AG04450 (cell line): ENCODE data around the gene KANSL1. TPM values are rescaled to one million over a fixed set of nuclear protein-coding genes. Genes with fewer than 3 reads are reported as not detected.

Experiments
- CTCF ChIA-PET: fragments of 300-600, 350-600 bp; formaldehyde crosslinking; extraction: SDS; loops from one replicate; lab custom pipeline; 2022; ENCODE audit warnings: antibody characterized with exemption, inconsistent platforms; lab: Charles Lee
- POLR2A ChIA-PET: fragments of 350-600 bp; formaldehyde crosslinking; extraction: SDS; loops from one replicate; lab custom pipeline; 2021; ENCODE audit warnings: antibody characterized with exemption, inconsistent platforms; lab: Yijun Ruan, JAX
- DNase-seq: peaks from one replicate; pipeline ENCODE4 v3.0.0-alpha.2; 2011; ENCODE audit warnings: low read depth, low spot score
- H3K27ac ChIP-seq: one replicate; pipeline ENCODE4 v1.5.1; 2012; ENCODE audit warnings: low read depth, low read length, control low read depth
- H3K27me3 ChIP-seq: one replicate; pipeline ENCODE4 v1.6.0; 2012; ENCODE audit warnings: low read length; ENCODE audit not compliant: control insufficient read depth, insufficient read depth
- H3K4me3 ChIP-seq: 2 replicates; pipeline ENCODE4 v1.5.1; 2011; ENCODE audit warnings: mild to moderate bottlenecking, low read depth, low read length, control low read depth
- H3K9me3 ChIP-seq: 2 replicates; pipeline ENCODE4 v1.5.1; 2012; ENCODE audit warnings: low read length; ENCODE audit not compliant: control insufficient read depth, insufficient read depth
- polyA plus RNA-seq: library from polyadenylated mRNA; depleted of rRNA; stranded (reverse); fragments of >200 nt; gene quantifications from 2 replicates; pipeline ENCODE4 v1.2.3, GENCODE V29; 2011
- TF ChIP-seq, protein P1 (sequence below): IDR thresholded peaks from 2 replicates; pipeline ENCODE4 v1.5.1; 2011; ENCODE audit warnings: low read depth, low read length, control low read depth, inconsistent platforms

Gene KANSL1
- polyA plus RNA-seq, 1 experiment: 15.6 TPM

DNA sequence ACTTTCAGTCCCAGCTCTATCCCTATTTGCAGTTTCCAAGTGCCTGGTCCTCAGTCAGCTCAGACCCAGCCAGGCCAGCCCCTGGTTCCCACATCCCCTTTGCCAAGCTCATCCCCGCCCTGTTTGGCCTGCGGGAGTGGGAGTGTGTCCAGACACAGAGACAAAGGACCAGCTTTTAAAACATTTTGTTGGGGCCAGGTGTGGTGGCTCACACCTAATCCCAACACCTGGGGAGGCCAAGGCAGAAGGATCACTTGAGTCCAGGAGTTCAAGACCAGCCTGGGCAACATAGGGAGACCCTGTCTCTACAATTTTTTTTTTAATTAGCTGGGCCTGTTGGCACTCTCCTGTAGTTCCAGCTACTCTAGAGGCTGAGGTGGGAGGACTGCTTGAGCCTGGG, 192.5 kb downstream of the KANSL1 start:
- H3K9me3 ChIP-seq: no peaks in the 10 kb centered on the region; the same call in 1 of the 2 replicates
- H3K27me3 ChIP-seq: peaks cover 12% of the 10 kb centered on the region
- no peak overlapping the region for H3K4me3 ChIP-seq
- TF ChIP-seq, protein P1, sequence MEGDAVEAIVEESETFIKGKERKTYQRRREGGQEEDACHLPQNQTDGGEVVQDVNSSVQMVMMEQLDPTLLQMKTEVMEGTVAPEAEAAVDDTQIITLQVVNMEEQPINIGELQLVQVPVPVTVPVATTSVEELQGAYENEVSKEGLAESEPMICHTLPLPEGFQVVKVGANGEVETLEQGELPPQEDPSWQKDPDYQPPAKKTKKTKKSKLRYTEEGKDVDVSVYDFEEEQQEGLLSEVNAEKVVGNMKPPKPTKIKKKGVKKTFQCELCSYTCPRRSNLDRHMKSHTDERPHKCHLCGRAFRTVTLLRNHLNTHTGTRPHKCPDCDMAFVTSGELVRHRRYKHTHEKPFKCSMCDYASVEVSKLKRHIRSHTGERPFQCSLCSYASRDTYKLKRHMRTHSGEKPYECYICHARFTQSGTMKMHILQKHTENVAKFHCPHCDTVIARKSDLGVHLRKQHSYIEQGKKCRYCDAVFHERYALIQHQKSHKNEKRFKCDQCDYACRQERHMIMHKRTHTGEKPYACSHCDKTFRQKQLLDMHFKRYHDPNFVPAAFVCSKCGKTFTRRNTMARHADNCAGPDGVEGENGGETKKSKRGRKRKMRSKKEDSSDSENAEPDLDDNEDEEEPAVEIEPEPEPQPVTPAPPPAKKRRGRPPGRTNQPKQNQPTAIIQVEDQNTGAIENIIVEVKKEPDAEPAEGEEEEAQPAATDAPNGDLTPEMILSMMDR: no peak
- CTCF ChIA-PET: interaction anchor here (1.1 to 5.7 kb wide), 5 partner anchors 62 to 286 kb away, joined by 3 to 116 read pairs (median 7); partner anchors contain the start of gene KANSL1
- POLR2A ChIA-PET: no interaction called here
- H3K27ac ChIP-seq: no peak overlapping the region
- DNase-seq: no peak

DNA sequence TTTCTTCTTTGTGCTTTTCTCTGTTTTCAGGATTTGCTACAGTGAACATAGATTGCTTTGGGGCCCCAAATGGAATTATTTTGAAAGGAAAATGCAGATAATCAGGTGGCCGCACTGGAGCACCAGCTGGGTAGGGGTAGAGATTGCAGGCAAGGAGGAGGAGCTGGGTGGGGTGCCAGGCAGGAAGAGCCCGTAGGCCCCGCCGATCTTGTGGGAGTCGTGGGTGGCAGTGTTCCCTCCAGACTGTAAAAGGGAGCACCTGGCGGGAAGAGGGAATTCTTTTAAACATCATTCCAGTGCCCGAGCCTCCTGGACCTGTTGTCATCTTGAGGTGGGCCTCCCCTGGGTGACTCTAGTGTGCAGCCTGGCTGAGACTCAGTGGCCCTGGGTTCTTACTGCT, 192.9 kb downstream of the KANSL1 start:
- no peaks in the 10 kb centered on the region; the same call in 1 of the 2 replicates for H3K9me3 ChIP-seq
- no peak for DNase-seq
- no peak overlapping the region for H3K27ac ChIP-seq
- no peak overlapping the region for H3K4me3 ChIP-seq
- CTCF ChIA-PET: interaction anchor here (1.7 to 5.7 kb wide), 3 partner anchors 211 to 286 kb away, joined by 5 to 116 read pairs (median 29); no protein-coding TSS in a partner anchor
- POLR2A ChIA-PET: no interaction called here
- peaks cover 13% of the 10 kb centered on the region for H3K27me3 ChIP-seq
- TF ChIP-seq, protein P1: no peak

DNA sequence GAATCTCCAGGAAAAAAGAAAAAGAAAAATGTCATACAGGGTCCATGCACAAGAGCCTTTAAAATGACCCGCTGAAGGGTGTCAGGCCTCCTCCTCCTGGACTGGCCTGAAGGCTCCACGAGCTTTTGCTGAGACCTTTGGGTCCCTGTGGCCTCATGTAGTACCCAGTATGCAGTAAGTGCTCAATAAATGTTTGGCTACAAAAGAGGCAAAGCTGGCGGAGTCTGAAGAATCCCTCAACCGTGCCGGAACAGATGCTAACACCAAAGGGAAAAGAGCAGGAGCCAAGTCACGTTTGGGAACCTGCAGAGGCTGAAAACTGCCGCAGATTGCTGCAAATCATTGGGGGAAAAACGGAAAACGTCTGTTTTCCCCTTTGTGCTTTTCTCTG, 193.3 kb downstream of the KANSL1 start:
- Histone ChIP-seq H3K27me3 (peaks cover 13% of the 10 kb centered on the region), H3K9me3 (no peaks in the 10 kb centered on the region; the same call in 1 of the 2 replicates), H3K4me3 (no peak overlapping the region), H3K27ac (no peak overlapping the region)
- no peak for DNase-seq
- TF ChIP-seq, protein P1: no peak
- ChIA-PET CTCF (interaction anchor here (1.7 to 5.7 kb wide), 2 partner anchors 211 to 261 kb away, joined by 5 to 116 read pairs; no protein-coding TSS in a partner anchor), POLR2A (no interaction called here)

DNA sequence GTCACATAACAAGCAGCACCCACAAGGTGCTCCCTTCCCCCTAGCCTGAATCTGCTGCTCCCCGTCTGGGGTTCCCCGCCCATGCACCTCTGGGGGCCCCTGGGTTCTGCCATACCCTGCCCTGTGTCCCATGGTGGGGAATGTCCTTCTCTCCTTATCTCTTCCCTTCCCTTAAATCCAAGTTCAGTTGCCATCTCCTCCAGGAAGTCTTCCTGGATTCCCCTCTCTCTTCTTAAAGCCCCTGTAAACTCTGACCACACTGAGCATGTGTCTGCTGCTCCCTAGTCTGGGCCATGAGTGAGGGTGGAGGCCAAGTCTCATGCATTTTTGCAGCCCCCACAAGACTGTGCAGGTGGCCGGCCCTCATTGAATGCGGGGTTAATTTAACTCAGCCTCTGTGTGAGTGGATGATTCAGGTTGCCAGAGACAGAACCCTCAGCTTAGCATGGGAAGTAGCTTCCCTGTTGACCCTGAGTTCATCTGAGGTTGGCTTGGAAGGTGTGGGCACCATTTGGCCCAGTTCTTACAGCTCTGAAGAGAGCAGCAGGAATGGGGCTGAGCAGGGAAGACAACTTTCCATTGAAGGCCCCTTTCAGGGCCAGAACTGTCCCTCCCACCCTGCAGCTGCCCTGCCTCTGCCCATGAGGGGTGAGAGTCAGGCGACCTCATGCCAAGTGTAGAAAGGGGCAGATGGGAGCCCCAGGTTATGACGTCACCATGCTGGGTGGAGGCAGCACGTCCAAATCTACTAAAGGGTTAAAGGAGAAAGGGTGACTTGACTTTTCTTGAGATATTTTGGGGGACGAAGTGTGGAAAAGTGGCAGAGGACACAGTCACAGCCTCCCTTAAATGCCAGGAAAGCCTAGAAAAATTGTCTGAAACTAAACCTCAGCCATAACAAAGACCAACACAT, 194.0 kb downstream of the KANSL1 start, which contains the start of gene STH:
TSS of gene STH (plus strand) at position 264 of the 913 bp plus-strand sequence. CDS start at position 294, 30 bp downstream.
- TF ChIP-seq, protein P1: no peak
- ChIA-PET CTCF (interaction anchor here (0.6 to 1.1 kb wide), 2 partner anchors 213 to 214 kb away, joined by 3 to 7 read pairs; no protein-coding TSS in a partner anchor), POLR2A (no interaction called here)
- Histone ChIP-seq H3K27ac (no peak within 1 kb of the TSS), H3K27me3 (peaks cover 13% of the 10 kb centered on the region), H3K9me3 (no peaks in the 10 kb centered on the region; the same call in 1 of the 2 replicates), H3K4me3 (no peak within 1 kb of the TSS)
- DNase-seq: no peak
